Measurements from ENCODE around the gene MGLL. TPM values are rescaled to one million over a fixed set of nuclear protein-coding genes. Genes with fewer than 3 reads are reported as not detected.

Gene MGLL
- total RNA-seq, 6 experiments from 2014 or later = 128 to 144 (median 129) TPM

DNA sequence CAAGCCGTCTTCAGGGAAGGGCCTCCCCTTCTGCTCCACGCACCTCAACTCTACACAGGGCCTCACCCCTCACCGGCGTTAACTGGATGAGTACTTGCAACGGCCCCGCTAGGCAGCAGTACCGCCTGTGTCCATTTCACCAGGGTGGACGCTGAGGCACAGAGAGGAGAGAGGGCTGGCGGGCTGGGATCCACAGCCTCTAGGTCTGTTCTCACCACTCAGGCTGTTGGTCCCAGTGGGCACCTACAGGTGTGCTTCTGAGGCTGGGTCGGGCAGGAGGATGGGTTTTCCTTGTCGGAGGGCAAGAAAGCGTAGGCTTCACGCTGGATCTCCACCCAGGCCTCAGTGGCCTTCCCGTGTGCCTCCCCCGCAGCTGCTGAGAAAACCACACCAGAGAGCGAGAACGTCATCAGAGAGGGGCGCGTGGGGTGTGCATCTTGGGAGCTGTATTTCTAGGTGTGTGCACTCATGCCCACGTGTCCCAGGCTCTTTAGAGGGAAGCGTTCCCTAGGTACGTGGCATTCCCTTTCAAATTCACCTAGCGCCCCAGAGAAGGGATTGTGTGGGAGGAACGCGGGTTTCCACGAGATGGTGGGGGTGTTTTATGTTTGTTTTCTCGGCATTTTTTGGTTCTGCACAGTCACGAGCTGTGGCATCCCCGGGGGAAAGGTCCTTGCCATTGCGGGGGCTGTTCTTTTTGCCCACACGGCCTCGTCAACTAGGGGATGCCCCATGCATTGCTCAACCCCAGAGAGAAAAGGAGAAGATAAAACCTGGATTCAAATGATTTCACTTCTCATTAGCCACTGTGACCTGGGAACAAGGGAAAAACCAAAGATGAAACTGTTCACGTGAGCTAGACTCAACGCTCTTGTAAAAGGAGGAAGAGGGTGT lies 67.7 kb downstream of the MGLL start:
- no peaks in the 10 kb centered on the region for H3K27me3 Mint-ChIP-seq (ENCODE audit: insufficient read depth)
- H3K36me3 Mint-ChIP-seq (ENCODE audit: low read depth) = peaks cover 43% of the 10 kb centered on the region
- H3K4me1 Mint-ChIP-seq (ENCODE audit: low read depth) = peaks cover 40% of the 10 kb centered on the region
- no peak overlapping the region for H3K27ac Mint-ChIP-seq
- H3K9me3 Mint-ChIP-seq = no peaks in the 10 kb centered on the region
- TF ChIP-seq, protein P1, sequence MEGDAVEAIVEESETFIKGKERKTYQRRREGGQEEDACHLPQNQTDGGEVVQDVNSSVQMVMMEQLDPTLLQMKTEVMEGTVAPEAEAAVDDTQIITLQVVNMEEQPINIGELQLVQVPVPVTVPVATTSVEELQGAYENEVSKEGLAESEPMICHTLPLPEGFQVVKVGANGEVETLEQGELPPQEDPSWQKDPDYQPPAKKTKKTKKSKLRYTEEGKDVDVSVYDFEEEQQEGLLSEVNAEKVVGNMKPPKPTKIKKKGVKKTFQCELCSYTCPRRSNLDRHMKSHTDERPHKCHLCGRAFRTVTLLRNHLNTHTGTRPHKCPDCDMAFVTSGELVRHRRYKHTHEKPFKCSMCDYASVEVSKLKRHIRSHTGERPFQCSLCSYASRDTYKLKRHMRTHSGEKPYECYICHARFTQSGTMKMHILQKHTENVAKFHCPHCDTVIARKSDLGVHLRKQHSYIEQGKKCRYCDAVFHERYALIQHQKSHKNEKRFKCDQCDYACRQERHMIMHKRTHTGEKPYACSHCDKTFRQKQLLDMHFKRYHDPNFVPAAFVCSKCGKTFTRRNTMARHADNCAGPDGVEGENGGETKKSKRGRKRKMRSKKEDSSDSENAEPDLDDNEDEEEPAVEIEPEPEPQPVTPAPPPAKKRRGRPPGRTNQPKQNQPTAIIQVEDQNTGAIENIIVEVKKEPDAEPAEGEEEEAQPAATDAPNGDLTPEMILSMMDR (IDR thresholded peaks at IDR 0.05) = no peak
- H3K4me3 Mint-ChIP-seq = no peak overlapping the region
- no peak for DNase-seq

DNA sequence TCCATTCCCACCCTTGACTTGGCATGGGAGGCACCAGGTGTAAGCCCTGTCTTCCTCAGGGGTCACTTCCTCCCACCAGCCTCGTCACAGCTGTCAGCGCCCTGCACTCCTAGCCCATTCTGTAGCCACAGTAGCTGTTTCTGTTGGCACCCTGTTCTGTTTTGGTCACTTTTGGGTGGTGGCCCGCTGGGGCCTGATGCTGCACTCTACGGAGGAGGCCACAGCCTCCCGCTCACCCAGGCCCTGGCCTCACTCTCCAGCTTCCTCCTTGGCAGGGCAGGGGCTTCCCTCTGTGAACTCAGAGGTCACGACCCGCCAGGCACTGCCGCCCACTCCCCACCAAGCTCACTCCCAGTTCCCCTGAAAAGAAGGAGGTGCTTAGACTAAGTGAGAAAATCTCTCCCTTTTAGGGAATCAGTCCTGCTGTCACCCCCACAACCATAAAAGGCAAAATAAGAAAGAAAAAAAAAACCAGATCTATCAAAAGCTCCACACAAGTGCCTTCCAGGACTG lies 68.4 kb downstream of the MGLL start:
- H3K4me1 Mint-ChIP-seq (ENCODE audit: low read depth) = peaks cover 47% of the 10 kb centered on the region
- H3K4me3 Mint-ChIP-seq = no peak overlapping the region
- peaks cover 37% of the 10 kb centered on the region for H3K36me3 Mint-ChIP-seq (ENCODE audit: low read depth)
- no peaks in the 10 kb centered on the region for H3K9me3 Mint-ChIP-seq
- no peaks in the 10 kb centered on the region for H3K27me3 Mint-ChIP-seq (ENCODE audit: insufficient read depth)
- no peak for DNase-seq
- TF ChIP-seq, protein P1 (IDR thresholded peaks at IDR 0.05) = no peak
- no peak overlapping the region for H3K27ac Mint-ChIP-seq

DNA sequence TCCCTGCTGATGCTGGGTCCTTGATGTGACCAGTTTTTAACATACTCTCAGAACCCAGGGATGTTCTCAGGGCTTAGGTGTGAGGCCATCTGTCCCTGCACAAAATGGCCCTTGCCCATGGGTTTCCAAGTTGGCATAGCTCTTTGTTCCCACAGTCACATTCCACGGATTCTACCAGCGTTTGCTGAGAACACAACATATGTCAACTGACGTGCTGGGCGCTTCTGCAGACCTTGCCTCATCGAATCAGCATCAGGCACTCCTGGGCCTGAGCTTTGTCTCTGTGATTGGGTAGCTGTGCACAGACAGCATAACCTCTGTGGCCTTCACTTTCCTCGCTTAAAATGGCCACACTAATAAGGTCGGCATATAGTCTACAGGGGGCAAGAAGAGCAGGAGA lies 69.0 kb downstream of the MGLL start:
- Mint-ChIP-seq H3K27ac (no peak overlapping the region), H3K4me1 (ENCODE audit: low read depth) (peaks cover 53% of the 10 kb centered on the region), H3K27me3 (ENCODE audit: insufficient read depth) (no peaks in the 10 kb centered on the region), H3K36me3 (ENCODE audit: low read depth) (peaks cover 37% of the 10 kb centered on the region), H3K9me3 (no peaks in the 10 kb centered on the region), H3K4me3 (no peak overlapping the region)
- TF ChIP-seq, protein P1 (IDR thresholded peaks at IDR 0.05) = no peak
- no peak for DNase-seq

DNA sequence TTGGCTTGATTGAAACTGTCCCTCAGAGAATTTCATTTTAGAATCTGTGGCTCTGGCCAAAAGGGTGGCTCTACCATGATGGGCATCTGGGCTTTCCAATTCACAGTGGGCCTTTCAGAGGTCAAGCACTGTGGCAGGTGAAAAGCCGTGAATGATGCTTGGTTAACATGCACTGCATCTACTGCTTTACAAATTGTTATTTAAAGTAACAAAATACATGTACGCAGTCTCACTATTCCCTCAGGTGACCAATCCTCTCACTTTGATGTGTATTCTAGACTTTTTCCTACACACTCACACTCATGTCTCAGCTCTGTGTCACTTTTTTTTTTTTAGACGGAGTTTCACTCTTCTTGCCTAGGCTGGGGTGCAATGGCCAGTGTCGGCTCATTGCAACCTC lies 70.5 kb downstream of the MGLL start:
- peaks cover 23% of the 10 kb centered on the region for H3K36me3 Mint-ChIP-seq (ENCODE audit: low read depth)
- H3K27me3 Mint-ChIP-seq (ENCODE audit: insufficient read depth) = no peaks in the 10 kb centered on the region
- no peaks in the 10 kb centered on the region for H3K9me3 Mint-ChIP-seq
- no peak overlapping the region for H3K4me3 Mint-ChIP-seq
- H3K4me1 Mint-ChIP-seq (ENCODE audit: low read depth) = peaks cover 64% of the 10 kb centered on the region
- TF ChIP-seq, protein P1 (IDR thresholded peaks at IDR 0.05) = no peak
- no peak overlapping the region for H3K27ac Mint-ChIP-seq
- DNase-seq = no peak

DNA sequence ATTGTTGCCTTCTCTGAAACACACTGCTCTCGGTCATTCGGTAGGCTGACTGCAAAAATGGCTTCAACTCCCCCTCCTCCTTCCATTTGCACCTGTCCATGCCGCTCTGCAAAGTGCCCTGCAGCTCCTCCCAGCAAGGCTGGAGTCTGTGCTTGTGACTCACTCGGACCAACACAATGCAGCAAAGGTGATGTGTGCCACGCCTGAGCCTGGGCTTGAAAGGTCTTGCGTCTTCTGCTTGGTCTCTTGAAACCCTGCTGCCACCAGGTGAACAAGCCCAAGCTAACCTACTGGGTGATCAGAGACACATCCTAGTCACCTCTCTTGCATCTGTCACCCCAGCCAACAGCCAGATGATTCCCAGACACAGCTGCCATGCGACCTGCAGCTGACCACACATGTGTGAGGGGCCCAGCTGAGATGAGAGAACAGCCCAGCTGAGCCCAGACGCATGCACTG lies 71.1 kb downstream of the MGLL start:
- no peak for DNase-seq
- H3K36me3 Mint-ChIP-seq (ENCODE audit: low read depth) = peaks cover 23% of the 10 kb centered on the region; the same call in 1 of the 2 replicates
- peaks cover 69% of the 10 kb centered on the region for H3K4me1 Mint-ChIP-seq (ENCODE audit: low read depth)
- no peaks in the 10 kb centered on the region for H3K27me3 Mint-ChIP-seq (ENCODE audit: insufficient read depth)
- peak overlapping the region; percentile 67; the same call in 1 of the 2 replicates for H3K4me3 Mint-ChIP-seq
- no peaks in the 10 kb centered on the region for H3K9me3 Mint-ChIP-seq
- peak overlapping the region; percentile 91 for H3K27ac Mint-ChIP-seq
- TF ChIP-seq, protein P1 (IDR thresholded peaks at IDR 0.05) = no peak

All from HFFc6 (cell line).